Sigmoid colon (tissue), 4 donors: ENCODE results near the gene RASGRF2.

Source experiments
- CTCF ChIP-seq, 4 experiments: fragments of 450-650 bp in 3 of 4; fragments of 200-600 bp in 1 of 4; IDR thresholded peaks; one replicate each; pipeline ENCODE4 v1.5.1; 2016 to 2019; ENCODE audit warnings: antibody characterized with exemption in 4 of 4, mild to moderate bottlenecking in 3 of 4, moderate library complexity in 2 of 4
- EP300 ChIP-seq, 4 donors: sonication (generic); formaldehyde crosslinking; IDR thresholded peaks; one replicate each; pipeline ENCODE4 v1.6.1; 2017; ENCODE audit warnings: antibody characterized with exemption in 4 of 4
- POLR2A ChIP-seq, 2 donors: fragments of 450-650 bp; IDR thresholded peaks; one replicate each; pipeline ENCODE4 v1.6.1; 2016; ENCODE audit warnings: antibody characterized with exemption in 2 of 2, mild to moderate bottlenecking in 2 of 2, moderate library complexity in 2 of 2
- POLR2AphosphoS5 ChIP-seq, 4 donors: sonication (generic); formaldehyde crosslinking; IDR thresholded peaks; one replicate each; pipeline ENCODE4 v1.6.1; 2017; ENCODE audit warnings: antibody characterized with exemption in 4 of 4

GRCh38 chr5:80990971-80991370 is 30.8 kb downstream of the RASGRF2 start:
- TF ChIP-seq CTCF (IDR thresholded peaks at IDR 0.05) (no peak), POLR2A (IDR thresholded peaks at IDR 0.05) (no peak), POLR2AphosphoS5 (IDR thresholded peaks at IDR 0.05) (no peak), EP300 (IDR thresholded peaks at IDR 0.05) (no peak)
